ENCODE results near the gene ASPSCR1.

- TF ChIP-seq CTCF (conservative IDR thresholded peaks at IDR 0.05; ENCODE audit: low read depth, low read length) (no peak), CEBPB (IDR thresholded peaks at IDR 0.05; ENCODE audit: low read depth, low read length) (no peak), USF2 (IDR thresholded peaks at IDR 0.05; ENCODE audit: low read depth, low read length) (no peak), NFE2L2 (IDR thresholded peaks at IDR 0.05; ENCODE audit: low read depth, low read length) (no peak), POLR2A (IDR thresholded peaks at IDR 0.05; ENCODE audit: low read depth, low read length) (no peak), RAD21 (IDR thresholded peaks at IDR 0.05; ENCODE audit: low read length) (no peak), RCOR1 (IDR thresholded peaks at IDR 0.05; ENCODE audit: insufficient replicate concordance, low read length) (no peak), MAFK (IDR thresholded peaks at IDR 0.05; ENCODE audit: low read depth, low read length) (no peak), MXI1 (IDR thresholded peaks at IDR 0.05; ENCODE audit: borderline replicate concordance, low read depth, low read length) (no peak), RFX5 (IDR thresholded peaks at IDR 0.05; ENCODE audit: low read depth, low read length) (no peak), MAZ (IDR thresholded peaks at IDR 0.05; ENCODE audit: borderline replicate concordance, low read depth, low read length) (no peak), ELK1 (IDR thresholded peaks at IDR 0.05; ENCODE audit: borderline replicate concordance, low read depth, low read length) (no peak), SMC3 (IDR thresholded peaks at IDR 0.05; ENCODE audit: low read depth, low read length) (no peak)
Observed at GRCh38 chr17:81968850-81969812, 8.3 kb upstream of the ASPSCR1 start.
